ENCODE results near the gene PARVB. TPM values are rescaled to one million over a fixed set of nuclear protein-coding genes. Genes with fewer than 3 reads are reported as not detected.

Gene PARVB
- total and polyA plus RNA-seq, 2 experiments from 2014 or later: 10.2 to 11.2 TPM

DNA sequence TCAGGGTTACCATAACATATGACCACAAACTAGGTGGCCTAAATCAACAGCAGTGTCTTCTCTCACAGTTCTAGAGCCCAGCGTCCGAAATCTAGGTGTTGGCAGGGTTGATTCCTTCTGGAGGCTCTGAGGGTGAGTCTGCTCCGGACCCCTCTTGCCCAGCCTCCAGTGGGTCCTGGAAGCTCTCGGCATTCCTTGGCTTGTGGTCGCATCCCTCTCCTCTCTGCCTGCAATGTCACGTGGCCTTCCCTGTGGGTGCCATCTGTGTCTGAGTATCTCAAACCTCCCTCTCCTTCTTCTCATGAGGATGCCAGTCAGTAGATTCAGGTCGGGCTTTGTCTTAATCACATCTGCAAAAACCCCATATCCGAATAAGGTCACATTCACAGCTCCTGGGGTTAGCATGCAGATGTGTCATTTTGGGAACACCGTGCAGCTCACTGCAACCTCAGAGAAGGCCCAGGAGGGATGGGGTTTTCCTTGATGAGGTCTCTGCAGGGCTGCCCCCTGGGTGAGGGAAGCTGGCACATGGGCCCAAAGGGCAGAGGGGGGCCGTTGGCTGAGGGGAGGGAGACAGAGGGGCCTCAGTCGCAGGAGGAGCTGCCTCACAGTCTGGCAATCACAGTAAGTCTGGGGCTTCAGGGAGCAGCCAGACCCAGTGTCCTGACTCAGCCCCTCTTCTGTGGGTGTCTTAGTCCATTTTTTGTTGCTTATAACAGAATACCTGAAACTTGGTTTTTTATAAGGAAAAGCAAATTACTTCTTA, 197.8 kb downstream of the PARVB start:
- no peaks in the 10 kb centered on the region for H3K79me2 ChIP-seq
- no peaks in the 10 kb centered on the region for H3K4me1 ChIP-seq (ENCODE audit: insufficient read depth)
- H3K4me2 ChIP-seq: no peak overlapping the region
- no peaks in the 10 kb centered on the region for H3K27me3 ChIP-seq
- H3K27ac ChIP-seq: no peak overlapping the region
- H3K9me3 ChIP-seq (ENCODE audit: low read depth): no peaks in the 10 kb centered on the region
- no peak for TF ChIP-seq EZH2 (IDR thresholded peaks at IDR 0.05; ENCODE audit: borderline replicate concordance)
- TF ChIP-seq EZH2phosphoT487 (IDR thresholded peaks at IDR 0.05; ENCODE audit: low read depth, severe bottlenecking, unreplicated experiment): no peak
- TF ChIP-seq, protein P1, sequence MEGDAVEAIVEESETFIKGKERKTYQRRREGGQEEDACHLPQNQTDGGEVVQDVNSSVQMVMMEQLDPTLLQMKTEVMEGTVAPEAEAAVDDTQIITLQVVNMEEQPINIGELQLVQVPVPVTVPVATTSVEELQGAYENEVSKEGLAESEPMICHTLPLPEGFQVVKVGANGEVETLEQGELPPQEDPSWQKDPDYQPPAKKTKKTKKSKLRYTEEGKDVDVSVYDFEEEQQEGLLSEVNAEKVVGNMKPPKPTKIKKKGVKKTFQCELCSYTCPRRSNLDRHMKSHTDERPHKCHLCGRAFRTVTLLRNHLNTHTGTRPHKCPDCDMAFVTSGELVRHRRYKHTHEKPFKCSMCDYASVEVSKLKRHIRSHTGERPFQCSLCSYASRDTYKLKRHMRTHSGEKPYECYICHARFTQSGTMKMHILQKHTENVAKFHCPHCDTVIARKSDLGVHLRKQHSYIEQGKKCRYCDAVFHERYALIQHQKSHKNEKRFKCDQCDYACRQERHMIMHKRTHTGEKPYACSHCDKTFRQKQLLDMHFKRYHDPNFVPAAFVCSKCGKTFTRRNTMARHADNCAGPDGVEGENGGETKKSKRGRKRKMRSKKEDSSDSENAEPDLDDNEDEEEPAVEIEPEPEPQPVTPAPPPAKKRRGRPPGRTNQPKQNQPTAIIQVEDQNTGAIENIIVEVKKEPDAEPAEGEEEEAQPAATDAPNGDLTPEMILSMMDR (IDR thresholded peaks at IDR 0.05; ENCODE audit: poor library complexity): no peak
- 97% methylated on average over 11 of the region's 11 CpGs for WGBS (ENCODE audit: low lambda C conversion rate, missing lambda C conversion rate)
- H3K4me3 ChIP-seq: no peak overlapping the region
- no peak overlapping the region for H2AFZ ChIP-seq
- no peaks in the 10 kb centered on the region for H4K20me1 ChIP-seq (ENCODE audit: insufficient read depth, poor library complexity, severe bottlenecking)
- no peaks in the 10 kb centered on the region for H3K36me3 ChIP-seq (replicated peaks; ENCODE audit: insufficient read depth, low read depth)
- DNase-seq (ENCODE audit: low spot score): no peak
- H3K9me2 ChIP-seq (replicated peaks; ENCODE audit: insufficient read depth): no peaks in the 10 kb centered on the region

Other genes with a start within 250 kb of the PARVB start
- gene EFCAB6, start 212.0 kb upstream of the PARVB start, total RNA-seq: 1.0 and 2.1 TPM in 2 replicates
- gene EFCAB6, start 212.0 kb upstream of the PARVB start, polyA plus RNA-seq: 0.59 and 2.7 TPM in 2 replicates
- gene SULT4A1, start 161.8 kb upstream of the PARVB start, total RNA-seq: 0.60 and 1.1 TPM in 2 replicates
- gene SULT4A1, start 161.8 kb upstream of the PARVB start, polyA plus RNA-seq: 1.7 and 2.8 TPM in 2 replicates
- gene PNPLA5, start 132.3 kb upstream of the PARVB start, total RNA-seq: 0.57 TPM in 1 of 2 replicates, not detected in the other
- gene PNPLA5, start 132.3 kb upstream of the PARVB start, polyA plus RNA-seq: 0.11 and 0.45 TPM in 2 replicates
- gene PNPLA3, start 100.5 kb upstream of the PARVB start, total RNA-seq: 14.4 and 17.1 TPM in 2 replicates
- gene PNPLA3, start 100.5 kb upstream of the PARVB start, polyA plus RNA-seq: 17.3 and 18.9 TPM in 2 replicates
- gene SAMM50, start 68.9 kb upstream of the PARVB start, total RNA-seq: 37.6 and 52.7 TPM in 2 replicates
- 48.2 and 53.5 TPM in 2 replicates for gene SAMM50, start 68.9 kb upstream of the PARVB start, polyA plus RNA-seq
- gene PARVG, start 156.6 kb downstream of the PARVB start, total RNA-seq: 0.96 and 1.00 TPM in 2 replicates
- gene PARVG, start 156.6 kb downstream of the PARVB start, polyA plus RNA-seq: 0.77 and 2.8 TPM in 2 replicates